ENCODE data around the gene STAC3. TPM values are rescaled to one million over a fixed set of nuclear protein-coding genes. Genes with fewer than 3 reads are reported as not detected.
A peak's percentile ranks its signal among the peaks of the same experiment; 100 is the strongest.

Gene STAC3
- total RNA-seq, 1 donor from 2014 or later, result 5.1 TPM

DNA sequence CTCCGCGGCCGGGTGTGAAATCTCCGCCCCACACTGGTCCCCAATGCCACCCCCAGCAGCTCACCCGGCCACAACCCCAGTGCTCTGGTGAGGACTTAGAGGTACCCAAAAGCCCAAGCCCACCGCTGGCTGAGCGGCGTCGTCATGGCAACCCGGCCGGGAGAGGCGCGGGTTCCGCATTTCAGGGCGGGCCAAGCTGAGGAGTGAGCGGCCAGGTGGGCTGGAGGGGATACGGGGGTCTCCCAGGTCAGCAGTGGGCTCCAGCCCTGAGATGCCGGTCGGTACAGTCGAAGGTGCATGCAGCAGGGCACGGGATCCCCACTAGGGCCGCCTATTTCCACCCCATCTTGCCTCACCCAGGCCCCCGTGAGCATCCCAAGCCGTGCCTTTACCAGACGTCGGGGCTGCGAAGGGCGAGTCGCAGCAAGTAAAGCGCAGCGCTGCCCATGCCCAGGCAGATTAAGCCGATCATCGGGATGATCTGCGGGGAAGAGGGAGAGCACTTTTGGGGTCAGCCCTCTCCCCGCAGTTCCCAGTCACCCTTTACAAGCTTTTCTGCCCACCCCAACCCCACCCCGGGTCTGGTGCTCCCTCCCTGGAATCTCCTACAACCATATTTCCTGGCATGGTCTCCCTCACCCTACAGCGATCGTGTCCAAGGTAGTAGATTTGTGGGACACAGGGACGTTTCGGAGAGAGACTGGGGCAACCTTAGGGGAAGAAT, 14.6 kb downstream of the STAC3 start:
- H4K20me1 ChIP-seq (ENCODE audit: low read depth), result peaks cover 45% of the 10 kb centered on the region
- Mint-ChIP-seq H3K4me1 (peaks cover 41% of the 10 kb centered on the region), H3K4me3 (peak overlapping the region; percentile 77), H3K9me3 (no peaks in the 10 kb centered on the region), H3K36me3 (peaks cover 22% of the 10 kb centered on the region), H3K27ac (no peak overlapping the region), H3K27me3 (ENCODE audit: insufficient read depth, low read depth) (peaks cover 49% of the 10 kb centered on the region)
- H3K27ac ChIP-seq, result no peak overlapping the region
- H3K79me2 ChIP-seq (ENCODE audit: low read depth), result peaks cover 1% of the 10 kb centered on the region
- peaks cover 63% of the 10 kb centered on the region for H3F3A ChIP-seq (ENCODE audit: low read depth)
- H2AFZ ChIP-seq (replicated peaks), result no peak overlapping the region
- H3K27me3 ChIP-seq, result peaks cover 68% of the 10 kb centered on the region
- H3K4me3 ChIP-seq, result no peak overlapping the region
- H3K9ac ChIP-seq, result no peak overlapping the region
- TF ChIP-seq, protein P1, sequence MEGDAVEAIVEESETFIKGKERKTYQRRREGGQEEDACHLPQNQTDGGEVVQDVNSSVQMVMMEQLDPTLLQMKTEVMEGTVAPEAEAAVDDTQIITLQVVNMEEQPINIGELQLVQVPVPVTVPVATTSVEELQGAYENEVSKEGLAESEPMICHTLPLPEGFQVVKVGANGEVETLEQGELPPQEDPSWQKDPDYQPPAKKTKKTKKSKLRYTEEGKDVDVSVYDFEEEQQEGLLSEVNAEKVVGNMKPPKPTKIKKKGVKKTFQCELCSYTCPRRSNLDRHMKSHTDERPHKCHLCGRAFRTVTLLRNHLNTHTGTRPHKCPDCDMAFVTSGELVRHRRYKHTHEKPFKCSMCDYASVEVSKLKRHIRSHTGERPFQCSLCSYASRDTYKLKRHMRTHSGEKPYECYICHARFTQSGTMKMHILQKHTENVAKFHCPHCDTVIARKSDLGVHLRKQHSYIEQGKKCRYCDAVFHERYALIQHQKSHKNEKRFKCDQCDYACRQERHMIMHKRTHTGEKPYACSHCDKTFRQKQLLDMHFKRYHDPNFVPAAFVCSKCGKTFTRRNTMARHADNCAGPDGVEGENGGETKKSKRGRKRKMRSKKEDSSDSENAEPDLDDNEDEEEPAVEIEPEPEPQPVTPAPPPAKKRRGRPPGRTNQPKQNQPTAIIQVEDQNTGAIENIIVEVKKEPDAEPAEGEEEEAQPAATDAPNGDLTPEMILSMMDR (IDR thresholded peaks at IDR 0.05), result no peak
- TF ChIP-seq EZH2phosphoT487 (IDR thresholded peaks at IDR 0.05), result peak; percentile 47
- no peaks in the 10 kb centered on the region for H3K9me3 ChIP-seq (ENCODE audit: low read depth)
- no peaks in the 10 kb centered on the region for H3K36me3 ChIP-seq
- H3K4me1 ChIP-seq, result peaks cover 52% of the 10 kb centered on the region
- H3K4me2 ChIP-seq, result peak overlapping the region; percentile 5
- peak; percentile 84 for DNase-seq (ENCODE audit: low spot score)

DNA sequence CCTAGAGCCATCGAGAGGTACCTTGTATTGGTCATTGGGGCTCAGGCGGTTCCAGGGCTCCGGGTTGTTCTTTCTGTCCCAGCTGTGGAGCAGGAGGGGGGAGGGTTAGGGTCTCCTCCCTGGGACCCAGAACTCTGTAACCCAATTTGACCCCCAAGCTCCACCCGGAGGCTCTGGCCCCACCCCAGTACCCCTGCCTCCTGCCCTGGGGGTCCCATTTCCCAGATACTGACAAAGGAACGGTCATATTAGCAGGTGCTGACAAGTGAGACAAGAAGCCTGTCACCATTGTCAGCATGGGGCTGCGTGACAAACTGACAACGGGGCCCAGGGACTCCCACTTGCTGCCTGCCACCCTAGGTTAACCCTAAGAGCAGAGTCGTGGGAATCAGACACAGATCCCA, 15.3 kb downstream of the STAC3 start:
- H3K27ac ChIP-seq, result no peak overlapping the region
- Mint-ChIP-seq H3K36me3 (peaks cover 22% of the 10 kb centered on the region), H3K27me3 (ENCODE audit: insufficient read depth, low read depth) (peaks cover 43% of the 10 kb centered on the region), H3K9me3 (no peaks in the 10 kb centered on the region), H3K4me1 (peaks cover 39% of the 10 kb centered on the region), H3K27ac (no peak overlapping the region), H3K4me3 (no peak overlapping the region)
- H3K4me2 ChIP-seq, result no peak overlapping the region
- H3K9ac ChIP-seq, result no peak overlapping the region
- H3K36me3 ChIP-seq, result no peaks in the 10 kb centered on the region
- H2AFZ ChIP-seq (replicated peaks), result no peak overlapping the region
- no peaks in the 10 kb centered on the region for H3K9me3 ChIP-seq (ENCODE audit: low read depth)
- H3K79me2 ChIP-seq (ENCODE audit: low read depth), result peaks cover 8% of the 10 kb centered on the region
- DNase-seq (ENCODE audit: low spot score), result no peak
- peaks cover 52% of the 10 kb centered on the region for H3K4me1 ChIP-seq
- TF ChIP-seq EZH2phosphoT487 (IDR thresholded peaks at IDR 0.05), result no peak
- no peak for TF ChIP-seq EZH2 (IDR thresholded peaks at IDR 0.05)
- TF ChIP-seq, protein P1 (IDR thresholded peaks at IDR 0.05), result no peak
- H4K20me1 ChIP-seq (ENCODE audit: low read depth), result peaks cover 45% of the 10 kb centered on the region
- H3K27me3 ChIP-seq, result peaks cover 62% of the 10 kb centered on the region
- H3K4me3 ChIP-seq, result no peak overlapping the region
- H3F3A ChIP-seq (ENCODE audit: low read depth), result peaks cover 56% of the 10 kb centered on the region

DNA sequence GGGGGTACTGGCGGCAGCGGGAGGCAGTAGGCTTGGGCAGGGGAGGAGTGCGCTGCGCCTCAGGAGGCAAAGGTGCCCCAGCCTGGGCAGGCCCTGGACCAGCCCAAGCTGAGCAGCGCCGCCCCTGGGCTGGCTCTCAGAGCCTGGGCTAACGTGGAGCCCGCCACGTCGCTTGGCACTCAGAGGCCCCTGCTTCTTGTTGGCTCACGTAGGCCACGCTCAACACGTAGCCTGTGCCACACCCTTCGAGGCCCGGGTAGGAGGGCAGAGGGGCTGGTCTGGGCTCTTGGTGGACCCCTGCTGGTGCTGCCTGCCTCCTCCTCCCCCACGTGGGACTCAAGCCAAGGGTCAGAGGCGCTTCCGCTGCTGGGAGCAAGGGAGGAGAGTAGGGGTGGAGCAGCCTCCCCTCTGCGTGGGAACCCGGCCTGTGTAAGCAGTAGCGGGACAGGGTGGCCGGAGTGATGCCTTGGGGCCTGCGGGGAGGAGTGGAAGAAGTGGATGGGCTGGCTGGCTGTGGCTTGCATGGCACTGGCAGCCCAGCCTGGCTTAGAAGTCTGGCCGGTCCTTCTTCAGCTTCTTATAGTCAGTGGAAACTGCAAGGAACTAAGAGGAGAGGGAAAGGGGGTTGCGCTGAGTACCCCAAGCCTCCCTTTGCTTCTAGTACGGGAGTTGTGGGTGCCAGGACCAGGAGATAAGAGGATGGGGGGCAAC, 15.8 kb downstream of the STAC3 start:
- Histone ChIP-seq H4K20me1 (ENCODE audit: low read depth) (peaks cover 46% of the 10 kb centered on the region), H3K9me3 (ENCODE audit: low read depth) (no peaks in the 10 kb centered on the region), H3K79me2 (ENCODE audit: low read depth) (peaks cover 13% of the 10 kb centered on the region), H3K36me3 (no peaks in the 10 kb centered on the region), H3K27ac (no peak overlapping the region), H2AFZ (replicated peaks) (no peak overlapping the region), H3F3A (ENCODE audit: low read depth) (peaks cover 52% of the 10 kb centered on the region), H3K4me3 (no peak overlapping the region), H3K4me2 (peak overlapping the region; percentile 0), H3K4me1 (peaks cover 53% of the 10 kb centered on the region), H3K9ac (no peak overlapping the region), H3K27me3 (peaks cover 56% of the 10 kb centered on the region)
- Mint-ChIP-seq H3K9me3 (no peaks in the 10 kb centered on the region), H3K27ac (no peak overlapping the region), H3K4me3 (peak overlapping the region; percentile 48), H3K27me3 (ENCODE audit: insufficient read depth, low read depth) (peaks cover 39% of the 10 kb centered on the region), H3K4me1 (peaks cover 39% of the 10 kb centered on the region), H3K36me3 (peaks cover 22% of the 10 kb centered on the region)
- TF ChIP-seq, protein P1 (IDR thresholded peaks at IDR 0.05), result no peak
- TF ChIP-seq EZH2 (IDR thresholded peaks at IDR 0.05) (no peak), EZH2phosphoT487 (IDR thresholded peaks at IDR 0.05) (no peak)
- peak; percentile 50 for DNase-seq (ENCODE audit: low spot score)

Measured in neural progenitor cell (in vitro differentiated cells).